Calu3 (cell line): ENCODE measurements around the gene ITIH4. TPM values are rescaled to one million over a fixed set of nuclear protein-coding genes. Genes with fewer than 3 reads are reported as not detected.

Experiments
- BruUV-seq: library from RNA; stranded (reverse); fragments of 400-500 nt; replicated peaks from 2 replicates; lab custom pipeline; 2021; lab: Mats Ljungman, UMichigan
- CTCF ChIA-PET: fragments of 300-600 bp; sonication (Branson Sonifier 250); formaldehyde crosslinking; loops from one replicate; lab custom pipeline; 2022; ENCODE audit warnings: antibody characterized with exemption; lab: Charles Lee
- DNase-seq: peaks from one replicate; pipeline ENCODE4 v3.0.0; 2022
- H3K27ac Mint-ChIP-seq: one replicate; pipeline ENCODE4 v1.8.0; 2022; ENCODE audit warnings: mixed read lengths; ENCODE audit not compliant: unreplicated experiment
- H3K27me3 Mint-ChIP-seq: one replicate; pipeline ENCODE4 v1.8.0; 2022; ENCODE audit warnings: mixed read lengths; ENCODE audit not compliant: unreplicated experiment
- H3K36me3 Mint-ChIP-seq: one replicate; pipeline ENCODE4 v1.8.0; 2022; ENCODE audit warnings: mild to moderate bottlenecking, moderate library complexity, mixed read lengths; ENCODE audit not compliant: insufficient read depth, unreplicated experiment
- H3K4me1 Mint-ChIP-seq: one replicate; pipeline ENCODE4 v1.8.0; 2022; ENCODE audit warnings: mild to moderate bottlenecking, low read depth, mixed read lengths; ENCODE audit not compliant: unreplicated experiment
- H3K4me3 Mint-ChIP-seq: one replicate; pipeline ENCODE4 v1.8.0; 2022; ENCODE audit warnings: mild to moderate bottlenecking, low read depth, moderate library complexity, mixed read lengths; ENCODE audit not compliant: unreplicated experiment
- H3K9me3 Mint-ChIP-seq: one replicate; pipeline ENCODE4 v1.8.0; 2022; ENCODE audit warnings: low read depth, mixed read lengths; ENCODE audit not compliant: unreplicated experiment
- CTCF ChIP-seq: fragments of 200-600 bp; IDR thresholded peaks from one replicate; pipeline ENCODE4 v1.8.0; 2022; ENCODE audit warnings: antibody characterized with exemption; ENCODE audit not compliant: unreplicated experiment
- intact Hi-C: fragments of 100-400 bp; cut with micrococcal nuclease; formaldehyde crosslinking; loops from one replicate; pipeline ENCODE4 v1.10.0; 2022; ENCODE audit not compliant: unreplicated experiment
- total RNA-seq: library from RNA; stranded (reverse); gene quantifications from 2 replicates; pipeline ENCODE4 v1.2.3, GENCODE V29; 2022

ITIH4 gene
- total RNA-seq, 1 experiment from 2014 or later, result 3.0 TPM

- Mint-ChIP-seq H3K9me3 (no peaks in the 10 kb centered on the region), H3K27ac (no peak overlapping the region), H3K27me3 (no peaks in the 10 kb centered on the region), H3K4me3 (no peak overlapping the region), H3K36me3 (no peaks in the 10 kb centered on the region), H3K4me1 (no peaks in the 10 kb centered on the region)
- no peak for DNase-seq
- CTCF ChIA-PET, result interaction anchor here (0.7 kb wide), 1 partner anchor 402 kb away, joined by 5 read pairs; no protein-coding TSS in a partner anchor
- TF ChIP-seq CTCF, result no peak
- intact Hi-C loops, result no loop called here
- no TSS peak for BruUV-seq
These were observed 13.4 kb upstream of the ITIH4 start for GRCh38 chr3:52843881-52844280.

- DNase-seq, result no peak
- no peak overlapping the region for H3K27ac Mint-ChIP-seq
- intact Hi-C loops, result no loop called here
- CTCF ChIA-PET, result interaction anchor here (0.7 kb wide), 1 partner anchor 401 kb away, joined by 5 read pairs; no protein-coding TSS in a partner anchor
- H3K9me3 Mint-ChIP-seq, result no peaks in the 10 kb centered on the region
- no peaks in the 10 kb centered on the region for H3K36me3 Mint-ChIP-seq
- no peak overlapping the region for H3K4me3 Mint-ChIP-seq
- no TSS peak for BruUV-seq
- no peaks in the 10 kb centered on the region for H3K4me1 Mint-ChIP-seq
- H3K27me3 Mint-ChIP-seq, result no peaks in the 10 kb centered on the region
- TF ChIP-seq CTCF, result no peak
These were observed 12.8 kb upstream of the ITIH4 start for GRCh38 chr3:52843108-52843865.

GRCh38 chr3:52842424-52842823, 12.0 kb upstream of the ITIH4 start:
- no peak for TF ChIP-seq CTCF
- BruUV-seq, result no TSS peak
- Mint-ChIP-seq H3K36me3 (no peaks in the 10 kb centered on the region), H3K4me1 (no peaks in the 10 kb centered on the region), H3K27ac (no peak overlapping the region), H3K9me3 (no peaks in the 10 kb centered on the region), H3K27me3 (no peaks in the 10 kb centered on the region), H3K4me3 (no peak overlapping the region)
- DNase-seq, result no peak
- intact Hi-C loops, result no loop called here
- CTCF ChIA-PET, result no interaction called here

GRCh38 chr3:52841981-52842340, 11.5 kb upstream of the ITIH4 start:
- Mint-ChIP-seq H3K9me3 (no peaks in the 10 kb centered on the region), H3K36me3 (no peaks in the 10 kb centered on the region), H3K27ac (no peak overlapping the region), H3K4me1 (no peaks in the 10 kb centered on the region), H3K27me3 (no peaks in the 10 kb centered on the region), H3K4me3 (no peak overlapping the region)
- no peak for DNase-seq
- intact Hi-C loops, result no loop called here
- CTCF ChIA-PET, result no interaction called here
- BruUV-seq, result no TSS peak
- no peak for TF ChIP-seq CTCF
